ENCODE data around the gene SLC25A19.

SLC25A19 gene

DNA sequence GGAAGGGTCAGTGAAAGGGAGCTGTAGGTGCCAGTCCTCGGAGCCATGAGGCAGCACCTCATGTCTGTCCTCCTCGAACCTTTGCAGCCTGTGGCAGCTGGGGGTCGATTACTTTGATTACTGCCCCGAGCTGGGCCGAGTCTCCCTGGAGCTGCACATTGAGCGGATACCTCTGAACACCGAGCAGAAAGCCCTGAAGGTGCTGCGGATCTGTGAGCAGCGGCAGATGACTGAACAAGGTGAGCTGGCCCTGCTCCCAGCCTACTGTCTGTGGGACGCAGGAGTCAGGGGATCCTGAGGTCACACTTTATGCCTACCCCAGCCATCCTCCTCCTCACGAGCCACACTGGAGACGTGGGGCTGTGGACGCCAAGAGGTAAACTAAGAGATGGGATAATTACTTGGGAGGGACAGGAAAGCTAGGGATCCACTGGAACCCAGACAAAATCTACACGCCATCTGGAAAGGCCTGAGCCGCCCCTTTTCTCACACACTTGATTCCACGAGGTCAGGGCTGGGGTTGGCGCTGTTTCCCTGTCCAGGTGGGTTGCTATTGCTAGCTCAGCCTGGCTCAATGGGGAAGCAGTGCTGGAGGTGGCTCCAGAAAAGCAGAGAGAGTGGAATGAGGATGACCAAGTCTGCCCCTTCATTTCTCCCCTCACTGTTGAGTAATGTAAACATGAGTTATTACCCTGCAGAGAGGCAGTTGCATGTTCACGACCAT, 57.3 kb downstream of the SLC25A19 start:
- Mint-ChIP-seq H3K4me1 (no peaks in the 10 kb centered on the region), H3K36me3 (ENCODE audit: low read depth) (peaks cover 47% of the 10 kb centered on the region), H3K27me3 (no peaks in the 10 kb centered on the region), H3K4me3 (no peak overlapping the region), H3K9me3 (no peaks in the 10 kb centered on the region), H3K27ac (no peak overlapping the region)
- no peak for DNase-seq
- ATAC-seq: no peak

DNA sequence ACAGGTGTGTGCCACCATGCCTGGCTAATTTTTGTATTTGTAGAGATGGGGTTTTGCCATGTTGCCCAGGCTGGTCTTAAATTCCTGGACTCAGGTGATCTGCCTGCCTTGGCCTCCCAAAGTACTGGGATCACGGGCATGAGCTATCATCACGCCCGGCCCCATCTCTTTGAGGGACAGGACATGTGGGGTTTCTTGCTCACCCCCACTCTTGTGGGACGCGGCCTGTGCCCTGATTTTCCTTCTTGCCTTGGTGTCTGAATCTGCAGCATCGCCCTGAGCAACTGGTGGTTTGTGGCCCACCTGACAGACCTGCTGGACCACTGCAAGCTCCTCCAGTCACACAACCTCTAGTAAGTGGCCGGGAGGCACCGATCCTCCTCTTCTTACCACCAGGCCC, 58.2 kb downstream of the SLC25A19 start:
- DNase-seq: no peak
- ATAC-seq: no peak
- H3K4me3 Mint-ChIP-seq: no peak overlapping the region
- H3K4me1 Mint-ChIP-seq: no peaks in the 10 kb centered on the region
- H3K9me3 Mint-ChIP-seq: no peaks in the 10 kb centered on the region
- no peaks in the 10 kb centered on the region for H3K27me3 Mint-ChIP-seq
- peaks cover 50% of the 10 kb centered on the region for H3K36me3 Mint-ChIP-seq (ENCODE audit: low read depth)
- no peak overlapping the region for H3K27ac Mint-ChIP-seq

DNA sequence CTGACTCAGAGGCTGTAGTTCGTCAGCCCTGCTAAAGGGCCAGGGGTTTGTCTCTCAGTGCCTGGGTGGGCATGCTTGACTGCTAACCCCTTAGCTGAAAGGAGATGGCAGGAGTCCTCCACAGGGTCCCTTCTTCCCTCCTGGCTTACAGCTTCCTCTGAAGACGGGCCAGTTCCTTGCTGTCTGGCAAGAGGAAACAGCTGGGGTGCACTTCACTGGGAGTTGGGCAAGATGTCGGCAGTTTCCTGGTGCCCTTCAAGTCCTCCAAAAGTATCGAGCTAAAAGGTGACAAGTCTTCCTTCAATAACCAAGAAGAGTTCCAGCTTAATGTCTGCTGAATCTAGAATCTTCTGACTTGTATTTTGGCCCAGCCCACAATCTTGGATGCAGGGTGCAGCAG, 60.4 kb downstream of the SLC25A19 start:
- ATAC-seq: no peak
- Mint-ChIP-seq H3K4me3 (no peak overlapping the region), H3K27me3 (no peaks in the 10 kb centered on the region), H3K4me1 (peaks cover 3% of the 10 kb centered on the region), H3K36me3 (ENCODE audit: low read depth) (peaks cover 52% of the 10 kb centered on the region), H3K27ac (no peak overlapping the region), H3K9me3 (no peaks in the 10 kb centered on the region)
- DNase-seq: no peak

DNA sequence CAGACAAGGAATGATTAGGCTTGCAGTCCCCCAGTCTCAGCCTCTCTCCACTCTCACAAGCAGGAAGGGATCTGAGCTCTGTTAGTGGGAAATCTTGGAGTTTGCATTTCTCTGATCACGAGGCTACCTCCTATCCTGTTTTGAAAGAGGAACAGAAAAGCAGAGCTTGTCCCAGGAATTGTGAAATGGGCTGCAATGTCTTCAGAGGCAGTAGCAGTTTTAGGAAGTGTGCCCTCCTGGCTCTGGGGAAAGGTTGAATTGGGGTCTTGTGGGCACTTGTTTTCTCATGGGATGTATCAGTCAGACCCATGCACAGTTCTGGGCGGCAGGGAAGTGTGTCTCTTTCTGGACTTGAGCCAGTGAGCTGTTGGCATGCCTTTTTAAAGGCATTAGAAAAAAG, 60.9 kb downstream of the SLC25A19 start:
- ATAC-seq (no peak), DNase-seq (no peak)
- H3K27me3 Mint-ChIP-seq: no peaks in the 10 kb centered on the region
- peaks cover 52% of the 10 kb centered on the region for H3K36me3 Mint-ChIP-seq (ENCODE audit: low read depth)
- H3K9me3 Mint-ChIP-seq: no peaks in the 10 kb centered on the region
- H3K4me1 Mint-ChIP-seq: peaks cover 3% of the 10 kb centered on the region
- no peak overlapping the region for H3K4me3 Mint-ChIP-seq
- no peak overlapping the region for H3K27ac Mint-ChIP-seq

DNA sequence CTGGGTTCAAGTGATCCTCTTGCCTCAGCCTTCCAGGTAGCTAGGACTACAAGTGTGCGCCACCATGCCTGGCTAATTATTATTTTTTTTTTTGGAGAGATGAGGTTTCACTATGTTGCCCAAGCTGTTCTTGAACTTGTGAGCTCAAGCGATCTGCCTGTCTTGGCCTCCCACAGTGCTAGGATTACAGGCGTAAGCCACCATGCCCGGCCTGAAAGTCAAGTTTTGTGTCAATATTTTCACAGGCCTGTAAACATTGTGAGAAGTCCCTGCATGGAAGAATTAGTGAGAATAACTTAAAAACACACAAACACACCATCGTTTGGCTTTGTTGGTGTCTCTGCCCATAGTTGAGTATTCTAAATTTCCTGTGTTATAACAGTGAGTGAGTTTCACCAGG, 61.5 kb downstream of the SLC25A19 start:
- H3K27me3 Mint-ChIP-seq: no peaks in the 10 kb centered on the region
- peaks cover 3% of the 10 kb centered on the region for H3K4me1 Mint-ChIP-seq
- no peak overlapping the region for H3K4me3 Mint-ChIP-seq
- no peak for ATAC-seq
- peaks cover 51% of the 10 kb centered on the region for H3K36me3 Mint-ChIP-seq (ENCODE audit: low read depth)
- H3K27ac Mint-ChIP-seq: no peak overlapping the region
- H3K9me3 Mint-ChIP-seq: no peaks in the 10 kb centered on the region
- DNase-seq: no peak

DNA sequence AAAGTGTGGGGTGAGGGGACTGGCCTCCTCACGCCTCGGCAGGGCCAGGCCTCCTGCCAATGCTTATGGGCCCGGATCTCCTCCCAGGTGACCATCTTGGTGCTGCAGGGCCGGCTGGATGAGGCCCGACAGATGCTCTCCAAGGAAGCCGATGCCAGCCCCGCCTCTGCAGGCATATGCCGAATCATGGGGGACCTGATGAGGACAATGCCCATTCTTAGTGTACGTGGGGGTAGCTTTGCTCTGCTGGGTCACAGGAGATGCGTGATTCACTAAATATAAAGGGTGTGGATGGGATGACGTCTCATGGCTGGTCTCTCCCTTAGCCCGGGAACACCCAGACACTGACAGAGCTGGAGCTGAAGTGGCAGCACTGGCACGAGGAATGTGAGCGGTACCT, 64.2 kb downstream of the SLC25A19 start:
- DNase-seq (no peak), ATAC-seq (no peak)
- H3K27ac Mint-ChIP-seq: no peak overlapping the region
- H3K4me1 Mint-ChIP-seq: peaks cover 3% of the 10 kb centered on the region
- no peaks in the 10 kb centered on the region for H3K9me3 Mint-ChIP-seq
- H3K27me3 Mint-ChIP-seq: no peaks in the 10 kb centered on the region
- H3K36me3 Mint-ChIP-seq (ENCODE audit: low read depth): peaks cover 42% of the 10 kb centered on the region
- no peak overlapping the region for H3K4me3 Mint-ChIP-seq

Measured in activated naive CD8-positive, alpha-beta T cell treated with anti-CD3 and anti-CD28 coated beads, Interleukin-2, amount 50 U/mL, for 24 hours (primary cell).